Breast epithelium (tissue), 3 donors: ENCODE results near the gene NRXN3.

Experiments used
- POLR2A ChIP-seq: fragments of 450-650 bp; IDR thresholded peaks from one replicate; pipeline ENCODE4 v1.6.1; 2016; ENCODE audit warnings: antibody characterized with exemption, mild to moderate bottlenecking, moderate library complexity
- TF ChIP-seq, protein P1 (sequence below), 3 donors: fragments of 450-650 bp; IDR thresholded peaks; one replicate each; pipeline ENCODE4 v1.5.1; 2016 to 2017; ENCODE audit warnings: antibody characterized with exemption in 3 of 3, mild to moderate bottlenecking in 3 of 3, moderate library complexity in 3 of 3

DNA sequence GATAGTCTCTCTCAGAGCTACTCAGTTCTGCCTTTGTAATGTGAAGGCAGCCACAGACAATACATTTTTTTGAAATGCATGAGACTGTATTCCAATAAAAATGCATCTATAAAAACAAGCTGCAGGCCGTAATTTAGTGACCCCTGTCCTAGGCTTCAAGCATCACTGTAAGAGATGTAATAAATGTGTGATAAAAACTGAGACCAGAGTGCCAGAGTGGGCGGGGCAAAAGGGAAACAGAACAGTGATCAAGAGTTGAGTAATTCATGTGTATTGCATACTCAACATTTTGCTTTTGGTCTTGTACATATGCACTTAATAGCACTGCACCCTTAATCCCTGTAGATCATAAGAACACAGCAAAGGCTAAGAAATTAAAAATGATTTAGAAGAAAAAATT lies 1297.7 kb downstream of the NRXN3 start:
- TF ChIP-seq, protein P1, sequence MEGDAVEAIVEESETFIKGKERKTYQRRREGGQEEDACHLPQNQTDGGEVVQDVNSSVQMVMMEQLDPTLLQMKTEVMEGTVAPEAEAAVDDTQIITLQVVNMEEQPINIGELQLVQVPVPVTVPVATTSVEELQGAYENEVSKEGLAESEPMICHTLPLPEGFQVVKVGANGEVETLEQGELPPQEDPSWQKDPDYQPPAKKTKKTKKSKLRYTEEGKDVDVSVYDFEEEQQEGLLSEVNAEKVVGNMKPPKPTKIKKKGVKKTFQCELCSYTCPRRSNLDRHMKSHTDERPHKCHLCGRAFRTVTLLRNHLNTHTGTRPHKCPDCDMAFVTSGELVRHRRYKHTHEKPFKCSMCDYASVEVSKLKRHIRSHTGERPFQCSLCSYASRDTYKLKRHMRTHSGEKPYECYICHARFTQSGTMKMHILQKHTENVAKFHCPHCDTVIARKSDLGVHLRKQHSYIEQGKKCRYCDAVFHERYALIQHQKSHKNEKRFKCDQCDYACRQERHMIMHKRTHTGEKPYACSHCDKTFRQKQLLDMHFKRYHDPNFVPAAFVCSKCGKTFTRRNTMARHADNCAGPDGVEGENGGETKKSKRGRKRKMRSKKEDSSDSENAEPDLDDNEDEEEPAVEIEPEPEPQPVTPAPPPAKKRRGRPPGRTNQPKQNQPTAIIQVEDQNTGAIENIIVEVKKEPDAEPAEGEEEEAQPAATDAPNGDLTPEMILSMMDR (IDR thresholded peaks at IDR 0.05) = no peak
- TF ChIP-seq POLR2A = no peak
